Suprapubic skin (tissue), 4 donors: ENCODE data around the gene CACNG6. TPM values are rescaled to one million over a fixed set of nuclear protein-coding genes. Genes with fewer than 3 reads are reported as not detected.
A peak's percentile ranks its signal among the peaks of the same experiment; 100 is the strongest.

Source experiments
- DNase-seq, 2 donors: peaks; one replicate each; pipeline ENCODE4 v3.0.0-alpha.2; 2019; ENCODE audit warnings: low spot score in 2 of 2
- H3K27ac ChIP-seq: fragments of 200-600 bp; sonication (generic); one replicate; pipeline ENCODE4 v1.5.1; 2019
- H3K27me3 ChIP-seq: fragments of 200-600 bp; sonication (generic); one replicate; pipeline ENCODE4 v1.5.1; 2019
- H3K36me3 ChIP-seq: fragments of 200-600 bp; sonication (generic); one replicate; pipeline ENCODE4 v1.5.1; 2019
- H3K4me1 ChIP-seq: fragments of 200-600 bp; sonication (generic); one replicate; pipeline ENCODE4 v1.5.1; 2019
- H3K4me3 ChIP-seq: fragments of 200-600 bp; sonication (generic); one replicate; pipeline ENCODE4 v1.5.1; 2019; ENCODE audit warnings: mild to moderate bottlenecking
- H3K9me3 ChIP-seq: fragments of 200-600 bp; sonication (generic); one replicate; pipeline ENCODE4 v1.5.1; 2019
- EP300 ChIP-seq: sonication (generic); formaldehyde crosslinking; IDR thresholded peaks from one replicate; pipeline ENCODE4 v1.6.1; 2017; ENCODE audit warnings: antibody characterized with exemption
- POLR2A ChIP-seq, 2 donors: fragments of 450-650 bp; IDR thresholded peaks; one replicate each; pipeline ENCODE4 v1.6.1; 2017; ENCODE audit warnings: antibody characterized with exemption in 2 of 2, mild to moderate bottlenecking in 2 of 2, moderate library complexity in 2 of 2
- POLR2AphosphoS5 ChIP-seq, 3 donors: sonication (generic); formaldehyde crosslinking; IDR thresholded peaks; one replicate each; pipeline ENCODE4 v1.6.1; 2017; ENCODE audit warnings: antibody characterized with exemption in 3 of 3
- WGBS: methylation state at CpG from one replicate; pipeline ENCODE4 v1.1.5; 2018; 5-methylcytosine and 5-hydroxymethylcytosine counted together
- total RNA-seq, 4 donors: library from RNA; depleted of rRNA; stranded (reverse); fragments of >200 nt; gene quantifications; one replicate each; pipeline ENCODE4 v1.1.0, GENCODE V29; 2016
- TF ChIP-seq, protein P1 (sequence below), 2 donors: fragments of 200-600 bp in 1 of 2; fragments of 450-650 bp in 1 of 2; sonication (generic) in 1 of 2; IDR thresholded peaks; one replicate each; pipeline ENCODE4 v1.5.1; 2016 to 2019; ENCODE audit warnings: antibody characterized with exemption in 2 of 2, mild to moderate bottlenecking in 1 of 2, moderate library complexity in 1 of 2

CACNG6 gene
- total RNA-seq, 4 donors from 2014 or later, result not detected

DNA sequence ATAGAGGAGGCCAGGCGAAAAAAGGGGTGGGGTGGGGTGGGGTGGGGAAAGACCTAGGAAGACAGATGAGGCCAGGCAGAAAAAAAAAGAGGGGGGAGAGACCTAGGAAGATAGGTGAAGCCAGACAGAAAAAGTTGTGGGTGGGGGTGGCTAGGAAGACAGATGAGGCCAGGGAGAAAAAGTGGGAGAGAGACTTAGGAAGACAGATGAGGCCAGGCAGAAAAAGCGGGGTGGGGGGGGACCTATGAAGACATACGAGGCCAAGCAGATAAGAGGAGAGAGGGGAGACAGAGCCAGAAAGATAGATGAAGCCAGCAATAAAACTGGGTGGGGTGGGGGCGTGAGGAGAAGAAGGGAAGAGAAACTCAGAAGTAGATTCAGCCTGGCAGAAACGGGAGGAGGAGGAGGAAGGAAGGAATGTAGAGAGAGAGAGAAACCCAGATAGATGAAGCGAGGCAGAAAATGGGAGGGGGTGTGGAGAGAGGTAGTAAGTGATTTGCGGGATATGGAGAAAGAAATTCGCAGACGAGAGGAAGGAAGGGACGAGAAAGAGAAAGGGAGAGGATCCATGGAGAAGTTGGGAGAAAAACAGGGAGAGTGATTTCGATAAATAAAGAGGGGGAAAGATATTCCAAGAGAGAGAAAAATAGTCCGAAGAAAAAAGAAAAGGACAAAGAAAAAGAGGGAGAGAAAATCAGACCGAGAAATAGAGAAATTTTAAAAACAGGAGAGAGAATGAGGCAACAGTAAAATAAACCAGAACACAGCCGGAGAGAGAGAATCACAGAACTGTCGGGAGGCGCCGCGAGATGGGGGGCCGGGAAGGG lies 12.2 kb upstream of the CACNG6 start:
- H3K27me3 ChIP-seq, result peaks cover 78% of the 10 kb centered on the region
- 6% methylated on average over 19 of the region's 19 CpGs for WGBS
- H3K36me3 ChIP-seq, result no peaks in the 10 kb centered on the region
- no peak overlapping the region for H3K27ac ChIP-seq
- peak overlapping the region; percentile 34 for H3K4me3 ChIP-seq
- no peak for TF ChIP-seq POLR2AphosphoS5 (IDR thresholded peaks at IDR 0.05)
- TF ChIP-seq, protein P1, sequence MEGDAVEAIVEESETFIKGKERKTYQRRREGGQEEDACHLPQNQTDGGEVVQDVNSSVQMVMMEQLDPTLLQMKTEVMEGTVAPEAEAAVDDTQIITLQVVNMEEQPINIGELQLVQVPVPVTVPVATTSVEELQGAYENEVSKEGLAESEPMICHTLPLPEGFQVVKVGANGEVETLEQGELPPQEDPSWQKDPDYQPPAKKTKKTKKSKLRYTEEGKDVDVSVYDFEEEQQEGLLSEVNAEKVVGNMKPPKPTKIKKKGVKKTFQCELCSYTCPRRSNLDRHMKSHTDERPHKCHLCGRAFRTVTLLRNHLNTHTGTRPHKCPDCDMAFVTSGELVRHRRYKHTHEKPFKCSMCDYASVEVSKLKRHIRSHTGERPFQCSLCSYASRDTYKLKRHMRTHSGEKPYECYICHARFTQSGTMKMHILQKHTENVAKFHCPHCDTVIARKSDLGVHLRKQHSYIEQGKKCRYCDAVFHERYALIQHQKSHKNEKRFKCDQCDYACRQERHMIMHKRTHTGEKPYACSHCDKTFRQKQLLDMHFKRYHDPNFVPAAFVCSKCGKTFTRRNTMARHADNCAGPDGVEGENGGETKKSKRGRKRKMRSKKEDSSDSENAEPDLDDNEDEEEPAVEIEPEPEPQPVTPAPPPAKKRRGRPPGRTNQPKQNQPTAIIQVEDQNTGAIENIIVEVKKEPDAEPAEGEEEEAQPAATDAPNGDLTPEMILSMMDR (IDR thresholded peaks at IDR 0.05), result no peak
- no peak for TF ChIP-seq EP300
- no peak for TF ChIP-seq POLR2A (IDR thresholded peaks at IDR 0.05)
- DNase-seq, result no peak
- H3K4me1 ChIP-seq, result peaks cover 45% of the 10 kb centered on the region
- no peaks in the 10 kb centered on the region for H3K9me3 ChIP-seq

DNA sequence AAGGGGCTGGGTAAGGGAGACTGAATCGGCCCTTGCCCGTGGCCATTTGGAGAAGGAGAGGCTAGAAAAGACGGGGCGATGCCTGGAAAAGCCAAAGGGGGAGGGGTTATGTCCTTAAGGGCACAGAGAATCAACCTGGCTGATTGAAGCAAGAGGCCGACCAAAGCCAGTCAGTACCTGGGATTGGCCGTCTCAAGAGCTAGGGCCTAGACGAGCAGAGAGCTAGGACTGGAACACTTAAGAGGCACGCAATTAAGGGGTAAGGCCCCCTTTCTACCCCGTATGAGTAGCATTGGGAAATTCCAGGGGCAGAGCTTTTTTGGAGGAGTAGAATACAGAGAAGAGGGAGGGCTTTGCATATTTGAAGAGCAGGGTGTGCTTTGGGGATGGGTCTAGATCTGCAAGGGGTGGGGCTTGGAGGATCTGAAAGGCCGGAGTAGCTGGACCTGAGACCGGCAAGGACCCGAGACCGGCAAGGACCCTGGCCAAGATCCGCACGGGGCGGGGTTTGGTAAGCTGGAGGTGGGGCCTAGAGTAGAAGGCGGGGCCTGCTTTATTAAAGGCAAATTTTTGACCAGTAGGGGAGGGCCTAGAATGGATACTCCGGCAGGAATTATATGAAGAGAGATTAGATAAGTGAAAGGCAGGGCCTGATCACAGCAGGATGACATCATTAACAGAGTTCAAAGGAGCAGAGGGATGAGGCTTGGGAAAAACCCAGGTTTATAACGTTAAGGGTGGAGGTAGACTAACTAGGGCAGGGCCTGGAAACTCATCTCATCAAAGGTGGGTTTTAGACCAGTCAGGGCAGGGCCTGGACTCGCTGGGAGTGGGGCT lies 10.7 kb upstream of the CACNG6 start:
- DNase-seq, result no peak
- Histone ChIP-seq H3K36me3 (no peaks in the 10 kb centered on the region), H3K9me3 (no peaks in the 10 kb centered on the region), H3K4me1 (peaks cover 45% of the 10 kb centered on the region), H3K4me3 (peak overlapping the region; percentile 34), H3K27ac (no peak overlapping the region), H3K27me3 (peaks cover 77% of the 10 kb centered on the region)
- TF ChIP-seq, protein P1 (IDR thresholded peaks at IDR 0.05), result no peak
- TF ChIP-seq EP300 (no peak), POLR2A (IDR thresholded peaks at IDR 0.05) (no peak), POLR2AphosphoS5 (IDR thresholded peaks at IDR 0.05) (no peak)
- WGBS, result 25% methylated on average over 20 of the region's 20 CpGs

DNA sequence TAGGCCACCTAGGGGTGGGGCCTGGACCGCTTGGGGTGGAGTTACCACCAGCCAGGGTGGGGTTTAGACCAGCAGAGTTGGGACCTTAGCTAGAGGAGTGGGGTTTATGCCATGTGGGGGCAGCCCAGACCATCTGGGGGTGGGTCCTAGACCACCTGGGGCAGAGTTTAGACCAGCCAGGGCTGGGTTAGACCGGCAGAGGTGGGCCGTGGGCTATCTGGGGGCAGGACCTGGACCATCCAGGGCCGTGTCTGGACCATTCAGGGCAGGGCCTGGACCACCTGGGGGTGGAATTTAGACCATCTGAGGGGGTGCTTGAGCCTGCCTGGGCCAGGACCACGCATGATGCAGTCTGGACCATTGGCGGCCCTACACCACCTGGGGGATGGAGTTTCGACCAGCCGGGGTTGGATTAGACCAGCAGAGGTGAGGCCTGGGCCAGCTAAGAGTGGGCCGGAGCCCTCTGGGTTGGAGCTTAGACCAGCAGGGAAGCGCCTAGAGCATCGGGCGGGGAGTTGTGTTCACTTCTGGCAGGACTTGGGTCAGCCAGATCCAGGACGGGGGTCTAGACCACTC lies 10.0 kb upstream of the CACNG6 start:
- Histone ChIP-seq H3K9me3 (no peaks in the 10 kb centered on the region), H3K27me3 (peaks cover 71% of the 10 kb centered on the region), H3K27ac (peak overlapping the region; percentile 18), H3K4me1 (peaks cover 45% of the 10 kb centered on the region), H3K36me3 (no peaks in the 10 kb centered on the region), H3K4me3 (peak overlapping the region; percentile 48)
- TF ChIP-seq POLR2A (IDR thresholded peaks at IDR 0.05), result no peak
- no peak for TF ChIP-seq POLR2AphosphoS5 (IDR thresholded peaks at IDR 0.05)
- TF ChIP-seq, protein P1 (IDR thresholded peaks at IDR 0.05), result no peak
- TF ChIP-seq EP300, result no peak
- WGBS, result 74% methylated on average over 4 of the region's 13 CpGs
- no peak for DNase-seq

- DNase-seq, result no peak
- WGBS, result no CpG with 5 or more reads among the region's 62 CpGs
- Histone ChIP-seq H3K27ac (peak overlapping the region; percentile 18), H3K4me3 (peak overlapping the region; percentile 48), H3K4me1 (peaks cover 45% of the 10 kb centered on the region), H3K27me3 (peaks cover 66% of the 10 kb centered on the region), H3K36me3 (no peaks in the 10 kb centered on the region), H3K9me3 (no peaks in the 10 kb centered on the region)
- TF ChIP-seq EP300 (no peak), POLR2A (IDR thresholded peaks at IDR 0.05) (no peak), POLR2AphosphoS5 (IDR thresholded peaks at IDR 0.05) (no peak)
- TF ChIP-seq, protein P1 (IDR thresholded peaks at IDR 0.05), result no peak
Measured at GRCh38 chr19:53982001-53982451, 9.4 kb upstream of the CACNG6 start.
